GM21528 (cell line): Measurements from ENCODE around the gene SZT2.
"Not testable (repeated sequence)": the region's sequence is repeated elsewhere in the genome, so short reads cannot be mapped to it uniquely, and the experiment has no call there.

ENCODE experiments used
- ATAC-seq: cut with Tn5 transposase; IDR thresholded peaks from one replicate; pipeline ENCODE4 v1.9.1; 2021; ENCODE audit warnings: mild to moderate bottlenecking, moderate library complexity; ENCODE audit not compliant: unreplicated experiment, low FRiP score

SZT2 gene

DNA sequence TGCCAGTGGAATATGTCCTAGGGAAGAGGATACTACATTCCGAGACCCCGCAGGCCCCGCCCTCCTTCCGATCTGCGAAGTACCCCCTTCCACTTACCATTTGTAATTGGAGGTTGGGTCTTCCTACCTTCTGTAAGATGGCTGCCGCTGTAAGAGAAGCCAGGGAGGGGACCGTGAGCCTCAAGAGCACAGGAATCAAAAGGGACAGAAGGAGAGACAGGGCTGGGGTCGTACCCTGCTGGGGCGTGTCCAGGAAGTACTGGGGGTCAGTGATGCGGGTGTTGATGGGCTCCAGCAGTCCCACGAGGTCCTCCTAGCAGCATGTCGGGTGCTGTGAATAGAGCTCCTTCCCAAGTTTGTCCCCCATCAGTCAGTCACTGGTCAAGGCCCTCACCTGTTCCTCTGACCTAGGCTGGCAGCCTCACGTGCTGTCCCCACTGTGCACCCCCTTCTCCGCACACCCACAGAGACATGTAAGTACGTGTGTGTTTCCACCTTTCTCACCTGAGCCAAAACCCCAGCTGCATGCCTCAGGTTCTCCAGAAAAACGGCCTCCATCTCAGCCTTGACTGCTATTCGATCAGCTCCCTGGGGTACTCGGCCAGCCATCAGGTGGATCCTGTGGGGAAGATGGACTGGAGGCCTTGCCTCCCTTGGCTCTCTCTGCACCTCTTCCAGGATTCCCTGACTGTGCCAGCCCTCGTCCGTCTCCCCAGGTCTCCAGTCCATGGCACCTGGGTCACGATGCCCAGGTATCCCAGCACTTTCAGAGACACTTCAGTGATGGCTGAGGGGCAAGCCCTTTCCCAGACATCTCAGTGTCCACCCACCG lies 62.2 kb downstream of the SZT2 start:
- no peak for ATAC-seq

DNA sequence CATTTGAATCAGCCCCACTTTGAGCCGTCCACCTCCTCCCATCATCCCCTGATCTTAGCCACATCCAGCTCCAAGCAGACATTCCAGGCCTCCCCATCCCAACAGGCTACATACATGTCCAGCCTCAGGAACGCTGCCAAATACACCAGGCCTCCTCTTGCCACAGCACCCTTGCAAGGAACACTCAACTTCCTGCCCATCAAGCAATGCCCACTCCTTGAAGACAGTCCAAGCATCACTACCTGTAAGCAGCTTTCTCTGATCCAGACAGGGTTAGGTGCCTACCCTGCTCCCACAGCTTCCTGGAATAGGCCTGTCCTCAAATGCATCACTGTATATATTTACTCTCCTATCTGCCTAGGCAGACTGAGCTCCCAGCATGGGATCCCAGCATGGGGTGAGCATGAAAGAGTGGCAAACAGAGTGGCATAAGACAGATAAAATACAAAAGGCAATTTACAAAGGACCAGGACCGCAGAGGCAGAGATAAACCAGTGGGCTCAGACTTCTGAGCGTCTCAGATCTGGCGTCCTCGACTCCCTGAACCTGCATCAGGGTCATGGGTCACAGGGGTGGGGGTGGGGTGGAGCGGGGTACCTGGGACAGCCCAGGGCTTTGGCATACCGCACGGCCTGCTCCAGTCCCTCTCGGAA lies 63.2 kb downstream of the SZT2 start:
- ATAC-seq = no peak

GRCh38 chr1:43453442-43454269 lies 64.0 kb downstream of the SZT2 start, which contains the start of gene HYI:
Gene HYI, minus strand, starts transcription at chr1:43453931. Its CDS starts 138 bp downstream, at chr1:43453793.
- no peak for ATAC-seq

DNA sequence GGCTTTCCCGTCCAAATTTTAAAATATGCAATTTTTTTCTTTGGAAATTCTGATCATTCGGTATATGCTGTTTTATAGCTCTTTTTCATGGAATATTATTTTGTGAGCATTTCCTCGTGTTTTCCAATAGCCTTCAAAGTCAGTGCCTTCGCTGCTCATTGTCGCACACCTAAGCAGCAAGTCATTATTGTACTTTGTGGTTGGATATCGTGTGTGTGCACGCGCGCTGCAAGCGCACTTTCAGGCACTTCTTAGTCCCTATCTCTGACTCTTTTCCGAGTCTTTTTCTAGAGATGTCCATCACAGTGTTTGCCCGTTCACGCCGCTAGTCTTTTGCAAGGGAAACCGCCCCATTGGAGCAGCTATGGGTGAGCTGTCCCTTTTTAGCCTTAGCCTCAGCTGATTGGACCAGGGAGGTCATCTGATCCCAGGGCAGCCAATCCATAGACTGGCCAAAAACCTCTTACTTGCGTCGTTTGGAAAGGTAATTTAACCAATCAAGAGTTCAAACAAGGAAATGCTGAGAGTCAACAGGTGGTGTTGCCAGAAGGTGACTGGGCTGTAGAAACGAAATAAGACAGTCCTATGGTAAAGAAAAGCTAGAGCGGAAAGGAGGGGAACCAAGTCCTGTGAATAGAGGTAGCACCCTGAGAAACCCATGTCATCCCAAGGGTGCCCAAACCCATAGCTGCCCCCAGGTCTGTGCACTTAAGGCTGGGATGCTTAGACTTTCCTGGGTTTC lies 64.7 kb downstream of the SZT2 start:
- no peak for ATAC-seq

- no peak for ATAC-seq
These were observed 65.7 kb downstream of the SZT2 start for GRCh38 chr1:43455213-43455889.

- not testable (repeated sequence) for ATAC-seq
These were observed 68.7 kb downstream of the SZT2 start for GRCh38 chr1:43458379-43458778.

DNA sequence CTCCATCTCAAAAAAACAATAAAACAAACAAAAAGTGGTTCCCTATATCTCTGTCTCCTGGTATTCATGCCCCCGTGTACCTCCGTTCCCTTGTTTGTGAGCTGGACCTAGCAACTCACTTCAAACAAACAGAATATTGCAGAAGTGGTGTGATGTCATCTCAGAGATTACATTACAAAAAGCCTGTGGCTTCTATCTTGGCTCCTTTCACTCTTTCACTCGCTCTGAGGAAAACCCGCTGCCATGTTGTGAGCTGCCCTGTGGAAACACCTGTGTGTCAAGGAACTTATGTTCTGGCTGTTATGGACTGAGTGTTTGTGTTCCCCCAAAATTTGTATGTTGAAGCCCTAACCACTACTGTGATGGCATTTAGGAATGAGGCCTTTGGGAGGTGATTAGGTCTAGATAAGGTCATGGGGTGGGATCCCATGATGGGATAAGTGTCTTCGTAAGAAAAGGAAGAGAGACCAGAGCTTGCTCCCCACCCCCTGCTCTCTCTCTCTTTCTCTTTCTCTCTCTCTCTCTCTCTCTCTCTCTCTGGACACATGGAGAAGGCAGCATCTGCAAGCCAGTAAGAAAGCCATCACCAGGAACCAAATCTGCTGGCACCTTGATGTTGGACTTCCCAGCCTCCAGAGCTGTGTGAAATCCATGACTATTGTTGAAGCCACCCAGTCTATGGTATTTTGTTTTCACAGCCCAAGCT lies 71.4 kb downstream of the SZT2 start:
- ATAC-seq = no peak

GRCh38 chr1:43463479-43463878 lies 73.8 kb downstream of the SZT2 start:
- ATAC-seq = no peak

- ATAC-seq = no peak
These were observed 75.2 kb downstream of the SZT2 start for GRCh38 chr1:43464681-43465504.

GRCh38 chr1:43465505-43466067 lies 75.9 kb downstream of the SZT2 start:
- no peak for ATAC-seq

- ATAC-seq = no peak
These were observed 76.7 kb downstream of the SZT2 start for GRCh38 chr1:43466403-43466802.

- no peak for ATAC-seq
These were observed 78.7 kb downstream of the SZT2 start for GRCh38 chr1:43468414-43468813.

- no peak for ATAC-seq
These were observed 80.2 kb downstream of the SZT2 start for GRCh38 chr1:43469932-43470331.

DNA sequence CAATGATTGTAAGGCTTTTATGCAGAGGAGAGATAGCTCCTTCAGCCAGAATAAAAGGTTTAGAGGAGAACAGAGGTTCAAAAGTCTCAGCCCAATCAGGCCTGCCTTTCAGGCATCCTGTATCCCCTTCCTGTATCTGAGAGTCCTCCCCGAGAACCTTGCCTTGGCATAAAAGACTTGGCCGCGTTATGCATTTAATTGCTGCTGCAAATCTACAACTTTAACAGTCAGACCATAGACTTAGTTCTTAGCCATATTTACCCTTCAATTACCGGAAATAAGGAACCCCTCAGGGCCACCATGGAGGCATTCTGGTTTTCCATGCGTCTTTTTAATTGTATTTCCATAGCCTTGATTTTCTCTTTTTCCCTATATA lies 82.4 kb downstream of the SZT2 start:
- no peak for ATAC-seq

- ATAC-seq = not testable (repeated sequence)
These were observed 82.9 kb downstream of the SZT2 start for GRCh38 chr1:43472463-43473151.

- ATAC-seq = no peak
These were observed 83.8 kb downstream of the SZT2 start for GRCh38 chr1:43473463-43473862.

GRCh38 chr1:43475611-43476401 lies 86.1 kb downstream of the SZT2 start:
- ATAC-seq = not testable (repeated sequence)
